Calu3 (cell line): ENCODE results near the gene RASSF8. TPM values are rescaled to one million over a fixed set of nuclear protein-coding genes. Genes with fewer than 3 reads are reported as not detected.
A peak's percentile ranks its signal among the peaks of the same experiment; 100 is the strongest.

ENCODE experiments used
- BruUV-seq: library from RNA; stranded (reverse); fragments of 400-500 nt; replicated peaks from 2 replicates; lab custom pipeline; 2021; lab: Mats Ljungman, UMichigan
- CTCF ChIA-PET: fragments of 300-600 bp; sonication (Branson Sonifier 250); formaldehyde crosslinking; loops from one replicate; lab custom pipeline; 2022; ENCODE audit warnings: antibody characterized with exemption; lab: Charles Lee
- DNase-seq: peaks from one replicate; pipeline ENCODE4 v3.0.0; 2022
- H3K27ac Mint-ChIP-seq: one replicate; pipeline ENCODE4 v1.8.0; 2022; ENCODE audit warnings: mixed read lengths; ENCODE audit not compliant: unreplicated experiment
- H3K27me3 Mint-ChIP-seq: one replicate; pipeline ENCODE4 v1.8.0; 2022; ENCODE audit warnings: mixed read lengths; ENCODE audit not compliant: unreplicated experiment
- H3K36me3 Mint-ChIP-seq: one replicate; pipeline ENCODE4 v1.8.0; 2022; ENCODE audit warnings: mild to moderate bottlenecking, moderate library complexity, mixed read lengths; ENCODE audit not compliant: insufficient read depth, unreplicated experiment
- H3K4me1 Mint-ChIP-seq: one replicate; pipeline ENCODE4 v1.8.0; 2022; ENCODE audit warnings: mild to moderate bottlenecking, low read depth, mixed read lengths; ENCODE audit not compliant: unreplicated experiment
- H3K4me3 Mint-ChIP-seq: one replicate; pipeline ENCODE4 v1.8.0; 2022; ENCODE audit warnings: mild to moderate bottlenecking, low read depth, moderate library complexity, mixed read lengths; ENCODE audit not compliant: unreplicated experiment
- H3K9me3 Mint-ChIP-seq: one replicate; pipeline ENCODE4 v1.8.0; 2022; ENCODE audit warnings: low read depth, mixed read lengths; ENCODE audit not compliant: unreplicated experiment
- intact Hi-C: fragments of 100-400 bp; cut with micrococcal nuclease; formaldehyde crosslinking; loops from one replicate; pipeline ENCODE4 v1.10.0; 2022; ENCODE audit not compliant: unreplicated experiment
- total RNA-seq: library from RNA; stranded (reverse); gene quantifications from 2 replicates; pipeline ENCODE4 v1.2.3, GENCODE V29; 2022
- TF ChIP-seq, protein P1 (sequence below): fragments of 200-600 bp; IDR thresholded peaks from one replicate; pipeline ENCODE4 v1.8.0; 2022; ENCODE audit warnings: antibody characterized with exemption; ENCODE audit not compliant: unreplicated experiment

Gene RASSF8
- total RNA-seq, 1 experiment from 2014 or later = 26.6 TPM

DNA sequence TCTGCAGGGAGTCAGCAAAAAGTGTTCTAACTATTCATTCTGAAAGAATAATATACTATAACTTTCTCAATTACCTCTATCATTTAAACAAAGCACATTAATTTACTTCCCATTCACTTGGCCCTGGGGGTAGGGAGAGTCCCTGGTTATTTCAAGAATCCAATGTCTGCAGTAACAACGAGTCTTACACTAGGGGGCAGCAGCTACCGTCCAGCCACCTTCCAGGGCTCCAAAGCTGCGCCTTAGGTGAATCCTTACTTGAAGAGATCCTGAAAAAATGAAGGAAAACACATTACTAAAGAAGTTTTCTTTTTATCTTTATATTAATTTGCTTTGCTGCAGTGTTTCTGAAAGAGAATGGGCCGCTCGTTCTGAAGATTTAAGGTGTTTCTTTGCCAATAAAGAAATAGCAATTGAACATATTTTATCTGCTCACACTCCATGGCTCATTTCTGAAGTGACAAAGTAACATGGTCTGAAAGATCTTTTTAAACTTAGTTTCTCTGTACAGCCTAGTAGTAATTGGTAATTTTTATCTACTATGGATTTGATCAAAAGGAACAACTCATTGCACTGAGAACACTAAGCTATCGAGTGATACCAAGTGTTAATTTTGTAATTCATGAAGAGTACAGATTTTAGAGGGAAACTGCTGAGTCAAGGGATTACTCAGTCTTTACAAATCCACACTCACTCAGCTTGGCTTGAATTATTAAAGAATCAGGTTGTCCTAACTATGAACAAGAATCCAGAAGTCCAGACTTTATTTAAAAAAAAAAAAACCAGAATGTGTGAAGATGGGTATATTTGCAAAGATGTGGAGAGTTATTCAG, 138.8 kb downstream of the RASSF8 start:
- DNase-seq = peak; percentile 79
- Mint-ChIP-seq H3K9me3 (no peaks in the 10 kb centered on the region), H3K4me1 (peaks cover 14% of the 10 kb centered on the region), H3K4me3 (no peak overlapping the region), H3K27ac (no peak overlapping the region), H3K36me3 (peaks cover 6% of the 10 kb centered on the region), H3K27me3 (no peaks in the 10 kb centered on the region)
- TF ChIP-seq, protein P1, sequence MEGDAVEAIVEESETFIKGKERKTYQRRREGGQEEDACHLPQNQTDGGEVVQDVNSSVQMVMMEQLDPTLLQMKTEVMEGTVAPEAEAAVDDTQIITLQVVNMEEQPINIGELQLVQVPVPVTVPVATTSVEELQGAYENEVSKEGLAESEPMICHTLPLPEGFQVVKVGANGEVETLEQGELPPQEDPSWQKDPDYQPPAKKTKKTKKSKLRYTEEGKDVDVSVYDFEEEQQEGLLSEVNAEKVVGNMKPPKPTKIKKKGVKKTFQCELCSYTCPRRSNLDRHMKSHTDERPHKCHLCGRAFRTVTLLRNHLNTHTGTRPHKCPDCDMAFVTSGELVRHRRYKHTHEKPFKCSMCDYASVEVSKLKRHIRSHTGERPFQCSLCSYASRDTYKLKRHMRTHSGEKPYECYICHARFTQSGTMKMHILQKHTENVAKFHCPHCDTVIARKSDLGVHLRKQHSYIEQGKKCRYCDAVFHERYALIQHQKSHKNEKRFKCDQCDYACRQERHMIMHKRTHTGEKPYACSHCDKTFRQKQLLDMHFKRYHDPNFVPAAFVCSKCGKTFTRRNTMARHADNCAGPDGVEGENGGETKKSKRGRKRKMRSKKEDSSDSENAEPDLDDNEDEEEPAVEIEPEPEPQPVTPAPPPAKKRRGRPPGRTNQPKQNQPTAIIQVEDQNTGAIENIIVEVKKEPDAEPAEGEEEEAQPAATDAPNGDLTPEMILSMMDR = peak; percentile 84
- BruUV-seq = no TSS peak
- CTCF ChIA-PET = interaction anchor here (0.8 to 1.2 kb wide), 3 partner anchors 10 to 604 kb away, joined by 3 read pairs; no protein-coding TSS in a partner anchor
- intact Hi-C loops = loop anchor here (1.0 to 10.0 kb wide), 5 partner anchors 56 to 608 kb away; no protein-coding TSS in a partner anchor

DNA sequence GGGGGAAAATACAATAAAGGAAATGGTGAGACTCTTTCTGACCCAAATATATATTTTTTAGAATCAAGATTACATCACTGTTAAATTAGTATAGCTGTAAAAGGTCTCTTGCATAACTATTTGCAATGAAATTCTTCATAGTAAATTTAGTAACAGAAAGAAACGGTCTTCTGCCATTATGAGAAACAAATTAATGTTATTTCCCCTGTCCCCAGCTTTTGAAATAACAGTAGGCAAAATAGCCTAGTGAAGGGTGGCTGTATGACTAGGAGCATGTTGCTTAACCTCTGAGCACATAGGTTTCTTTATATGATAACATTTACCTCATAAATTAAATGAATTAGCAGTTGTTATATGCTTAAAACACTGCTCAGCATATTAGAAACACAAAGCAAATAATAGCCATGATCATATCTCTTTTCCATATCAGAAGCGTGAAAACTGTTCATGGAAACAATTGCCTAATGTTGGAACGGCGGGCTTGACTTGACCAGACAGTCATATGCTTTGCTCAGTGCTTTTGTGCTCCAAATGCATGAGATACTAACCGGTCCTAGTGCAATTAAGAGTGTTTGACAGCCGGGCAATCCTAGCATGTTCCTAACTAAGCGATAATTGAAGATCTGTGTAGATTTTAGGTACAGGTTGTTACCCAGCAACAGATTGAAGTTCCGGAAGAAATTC, 142.3 kb downstream of the RASSF8 start:
- CTCF ChIA-PET = interaction anchor here (1.0 to 1.2 kb wide), 3 partner anchors 9 to 21 kb away, joined by 3 to 5 read pairs (median 4); no protein-coding TSS in a partner anchor
- Mint-ChIP-seq H3K4me1 (peaks cover 23% of the 10 kb centered on the region), H3K27me3 (no peaks in the 10 kb centered on the region), H3K36me3 (peaks cover 6% of the 10 kb centered on the region), H3K27ac (peak overlapping the region; percentile 94), H3K4me3 (peak overlapping the region; percentile 44), H3K9me3 (no peaks in the 10 kb centered on the region)
- TF ChIP-seq, protein P1 = no peak
- no peak for DNase-seq
- BruUV-seq = no TSS peak
- intact Hi-C loops = loop anchor here (2.0 kb wide), 2 partner anchors 14 to 514 kb away; no protein-coding TSS in a partner anchor

DNA sequence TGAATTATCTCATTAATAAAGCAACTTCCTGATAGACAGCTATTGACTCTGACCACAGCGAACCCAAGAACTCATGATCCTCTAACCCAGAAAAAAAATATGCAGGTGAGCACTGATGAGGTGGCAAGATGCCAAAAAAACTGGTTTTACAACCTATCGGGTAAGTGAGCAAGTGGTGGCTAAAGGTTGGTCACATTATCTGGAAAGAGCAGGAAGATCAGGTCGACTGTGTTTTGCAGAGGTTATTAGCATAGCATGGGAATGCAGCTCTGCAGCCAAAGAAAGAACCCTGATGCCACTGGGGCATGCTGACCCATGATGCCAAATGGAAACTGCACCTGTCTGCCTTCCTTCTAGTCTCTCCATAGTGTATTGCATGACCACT, 142.9 kb downstream of the RASSF8 start:
- no TSS peak for BruUV-seq
- intact Hi-C loops = loop anchor here (2.0 kb wide), 2 partner anchors 13 to 513 kb away; no protein-coding TSS in a partner anchor
- peak; percentile 87 for DNase-seq

DNA sequence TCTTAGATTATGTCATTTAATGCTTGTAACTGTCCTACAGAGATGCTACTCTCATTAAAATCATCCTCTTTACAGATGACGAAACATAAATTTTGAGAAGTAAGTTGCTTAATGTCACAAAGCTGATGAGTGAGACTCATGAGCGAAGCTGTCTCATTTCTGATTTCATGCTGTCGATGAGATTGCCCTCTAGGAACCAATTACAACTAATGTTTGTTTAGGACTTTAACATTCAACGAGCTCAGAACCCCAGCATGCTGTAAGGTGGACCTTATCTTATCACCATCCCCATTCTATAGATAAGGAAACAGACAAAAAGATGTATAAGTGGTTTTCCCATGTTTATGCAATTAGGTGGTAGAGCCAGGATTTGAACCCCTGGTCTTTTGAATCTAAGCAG, 143.3 kb downstream of the RASSF8 start:
- no peak for DNase-seq
- peaks cover 23% of the 10 kb centered on the region for H3K4me1 Mint-ChIP-seq
- no TSS peak for BruUV-seq

More for the DNA sequence above, 142.9 kb downstream of the RASSF8 start:
- H3K4me3 Mint-ChIP-seq = peak overlapping the region; percentile 44
- no peaks in the 10 kb centered on the region for H3K27me3 Mint-ChIP-seq
- no peaks in the 10 kb centered on the region for H3K9me3 Mint-ChIP-seq
- TF ChIP-seq, protein P1 = no peak
- H3K27ac Mint-ChIP-seq = peak overlapping the region; percentile 94
- peaks cover 6% of the 10 kb centered on the region for H3K36me3 Mint-ChIP-seq
- peaks cover 23% of the 10 kb centered on the region for H3K4me1 Mint-ChIP-seq
- CTCF ChIA-PET = interaction anchor here (1.0 to 1.2 kb wide), 3 partner anchors 10 to 21 kb away, joined by 3 to 5 read pairs (median 4); no protein-coding TSS in a partner anchor

More for the DNA sequence above, 143.3 kb downstream of the RASSF8 start:
- TF ChIP-seq, protein P1 = no peak
- Mint-ChIP-seq H3K27me3 (no peaks in the 10 kb centered on the region), H3K9me3 (no peaks in the 10 kb centered on the region), H3K27ac (peak overlapping the region; percentile 94), H3K36me3 (peaks cover 6% of the 10 kb centered on the region), H3K4me3 (peak overlapping the region; percentile 44)
- CTCF ChIA-PET = interaction anchor here (1.0 to 1.2 kb wide), 3 partner anchors 10 to 20 kb away, joined by 3 to 5 read pairs (median 4); no protein-coding TSS in a partner anchor
- intact Hi-C loops = loop anchor here (2.0 kb wide), 2 partner anchors 13 to 513 kb away; no protein-coding TSS in a partner anchor
